ENCODE results near the gene CALML3. TPM values are rescaled to one million over a fixed set of nuclear protein-coding genes. Genes with fewer than 3 reads are reported as not detected.

CALML3 gene
- total RNA-seq, 2 experiments from 2014 or later: not detected

- peaks cover 9% of the 10 kb centered on the region for H3K4me1 ChIP-seq (ENCODE audit: insufficient read depth, low read length, poor library complexity, severe bottlenecking)
- CTCF ChIA-PET (ENCODE audit: unreplicated experiment): no interaction called here
- no peaks in the 10 kb centered on the region for H3K79me2 ChIP-seq (ENCODE audit: insufficient read depth, low read depth, low read length)
- TF ChIP-seq EZH2phosphoT487 (IDR thresholded peaks at IDR 0.05; ENCODE audit: borderline replicate concordance, low read depth, low read length): no peak
- TF ChIP-seq CTCF (conservative IDR thresholded peaks at IDR 0.05; ENCODE audit: low read length): no peak
- DNase-seq (ENCODE audit: low spot score): no peak
- H2AFZ ChIP-seq (ENCODE audit: low read length): no peak overlapping the region
- BruUV-seq (replicated peaks): no TSS peak
- H3K36me3 ChIP-seq (ENCODE audit: insufficient read depth, low read length): no peaks in the 10 kb centered on the region
- H4K20me1 ChIP-seq (ENCODE audit: insufficient read depth, low read length): no peaks in the 10 kb centered on the region
- H3K27ac ChIP-seq (ENCODE audit: low read depth, low read length, poor library complexity, severe bottlenecking): no peak overlapping the region
- POLR2A ChIA-PET: no interaction called here
- no peaks in the 10 kb centered on the region for H3K9me3 ChIP-seq (ENCODE audit: low read length)
- no peaks in the 10 kb centered on the region for H3K9me2 ChIP-seq (ENCODE audit: insufficient read depth, low read length)
- H3K4me2 ChIP-seq (ENCODE audit: low read length): no peak overlapping the region
- intact Hi-C loops (cut with micrococcal nuclease; ENCODE audit: unreplicated experiment): no loop called here
- no peak overlapping the region for H3K4me3 ChIP-seq (ENCODE audit: low read depth, low read length, poor library complexity, severe bottlenecking)
Observed at GRCh38 chr10:5563991-5564536, 39.3 kb downstream of the CALML3 start.

DNA sequence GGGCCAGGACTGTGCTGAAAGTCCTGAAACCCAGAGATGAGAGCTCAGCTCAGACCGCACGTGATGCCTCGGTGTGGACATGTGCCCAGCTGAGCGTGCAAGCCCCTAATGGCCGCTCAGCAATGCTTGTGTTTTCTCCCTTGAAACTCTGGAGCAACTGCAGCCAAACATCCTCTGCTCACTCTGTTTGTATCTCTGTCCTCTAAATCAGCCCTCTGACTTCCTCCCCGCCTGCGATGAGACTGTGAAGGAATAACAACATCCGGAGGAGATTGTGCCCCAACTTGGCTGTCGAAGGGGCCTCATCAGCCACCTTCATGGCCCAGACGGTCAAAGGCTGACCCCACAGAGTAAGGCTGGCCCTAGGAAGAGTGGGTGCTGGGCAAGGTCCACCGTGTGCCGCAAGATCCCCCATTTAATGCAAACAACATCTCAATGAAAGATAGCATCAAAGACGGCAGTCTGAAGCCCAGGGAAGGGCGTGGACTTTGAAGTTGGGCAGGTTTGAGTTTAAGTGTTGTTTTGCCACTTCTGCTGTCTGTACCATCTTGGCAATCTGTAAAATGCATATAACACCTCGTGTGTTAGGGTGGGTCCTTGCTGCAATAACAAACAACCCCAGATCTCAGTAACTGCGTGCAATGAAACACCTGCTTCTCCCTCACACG is 39.9 kb downstream of the CALML3 start:
- Histone ChIP-seq H2AFZ (ENCODE audit: low read length) (no peak overlapping the region), H3K79me2 (ENCODE audit: insufficient read depth, low read depth, low read length) (no peaks in the 10 kb centered on the region), H3K9me2 (ENCODE audit: insufficient read depth, low read length) (no peaks in the 10 kb centered on the region), H3K36me3 (ENCODE audit: insufficient read depth, low read length) (no peaks in the 10 kb centered on the region), H4K20me1 (ENCODE audit: insufficient read depth, low read length) (no peaks in the 10 kb centered on the region), H3K4me1 (ENCODE audit: insufficient read depth, low read length, poor library complexity, severe bottlenecking) (peaks cover 5% of the 10 kb centered on the region), H3K4me2 (ENCODE audit: low read length) (no peak overlapping the region), H3K9me3 (ENCODE audit: low read length) (no peaks in the 10 kb centered on the region), H3K4me3 (ENCODE audit: low read depth, low read length, poor library complexity, severe bottlenecking) (no peak overlapping the region), H3K27ac (ENCODE audit: low read depth, low read length, poor library complexity, severe bottlenecking) (no peak overlapping the region)
- TF ChIP-seq CTCF (conservative IDR thresholded peaks at IDR 0.05; ENCODE audit: low read length): no peak
- TF ChIP-seq EZH2phosphoT487 (IDR thresholded peaks at IDR 0.05; ENCODE audit: borderline replicate concordance, low read depth, low read length): no peak
- no peak for DNase-seq (ENCODE audit: low spot score)
- BruUV-seq (replicated peaks): no TSS peak
- POLR2A ChIA-PET: no interaction called here
- intact Hi-C loops (cut with micrococcal nuclease; ENCODE audit: unreplicated experiment): no loop called here
- CTCF ChIA-PET (ENCODE audit: unreplicated experiment): no interaction called here

- Histone ChIP-seq H3K4me3 (ENCODE audit: low read depth, low read length, poor library complexity, severe bottlenecking) (no peak overlapping the region), H4K20me1 (ENCODE audit: insufficient read depth, low read length) (no peaks in the 10 kb centered on the region), H3K4me1 (ENCODE audit: insufficient read depth, low read length, poor library complexity, severe bottlenecking) (no peaks in the 10 kb centered on the region), H2AFZ (ENCODE audit: low read length) (no peak overlapping the region), H3K4me2 (ENCODE audit: low read length) (no peak overlapping the region), H3K27ac (ENCODE audit: low read depth, low read length, poor library complexity, severe bottlenecking) (no peak overlapping the region), H3K9me2 (ENCODE audit: insufficient read depth, low read length) (no peaks in the 10 kb centered on the region), H3K9me3 (ENCODE audit: low read length) (no peaks in the 10 kb centered on the region), H3K36me3 (ENCODE audit: insufficient read depth, low read length) (no peaks in the 10 kb centered on the region), H3K79me2 (ENCODE audit: insufficient read depth, low read depth, low read length) (no peaks in the 10 kb centered on the region)
- DNase-seq (ENCODE audit: low spot score): no peak
- CTCF ChIA-PET (ENCODE audit: unreplicated experiment): no interaction called here
- POLR2A ChIA-PET: no interaction called here
- TF ChIP-seq CTCF (conservative IDR thresholded peaks at IDR 0.05; ENCODE audit: low read length) (no peak), EZH2phosphoT487 (IDR thresholded peaks at IDR 0.05; ENCODE audit: borderline replicate concordance, low read depth, low read length) (no peak)
- intact Hi-C loops (cut with micrococcal nuclease; ENCODE audit: unreplicated experiment): no loop called here
- no TSS peak for BruUV-seq (replicated peaks)
Observed at GRCh38 chr10:5565205-5565545, 40.4 kb downstream of the CALML3 start.
